Aorta (tissue), 5 donors: Measurements from ENCODE around the gene MYT1. TPM values are rescaled to one million over a fixed set of nuclear protein-coding genes. Genes with fewer than 3 reads are reported as not detected.

Source experiments
- ATAC-seq: fragments of 200-7000 bp; cut with Tn5 transposase; one replicate; pipeline ENCODE4 v1.9.1; 2022; ENCODE audit warnings: moderate library complexity; ENCODE audit not compliant: low FRiP score
- DNase-seq, 2 donors: peaks; one replicate each; pipeline ENCODE4 v3.0.0-alpha.2; 2020
- H3K27ac ChIP-seq, 2 donors: one replicate each; pipeline ENCODE4 v1.5.1; 2013; ENCODE audit warnings: low read length in 2 of 2, mild to moderate bottlenecking in 2 of 2, moderate library complexity in 2 of 2, control low read depth in 1 of 2, inconsistent platforms in 1 of 2, low read depth in 1 of 2
- H3K27me3 ChIP-seq, 2 donors: one replicate each; pipeline ENCODE4 v1.6.1; 2013; ENCODE audit warnings: control low read depth in 1 of 2, low read length in 1 of 2, mild to moderate bottlenecking in 1 of 2, moderate library complexity in 1 of 2; ENCODE audit not compliant: insufficient read depth in 2 of 2, control insufficient read depth in 1 of 2
- H3K36me3 ChIP-seq, 2 donors: one replicate each; pipeline ENCODE4 v1.6.1; 2013; ENCODE audit warnings: control low read depth in 1 of 2, low read length in 1 of 2, mild to moderate bottlenecking in 1 of 2; ENCODE audit not compliant: insufficient read depth in 2 of 2, control insufficient read depth in 1 of 2
- H3K4me1 ChIP-seq, 2 donors: one replicate each; pipeline ENCODE4 v1.6.1; 2013; ENCODE audit warnings: low read length in 2 of 2, control low read depth in 1 of 2, mild to moderate bottlenecking in 1 of 2, moderate library complexity in 1 of 2; ENCODE audit not compliant: insufficient read depth in 2 of 2, control insufficient read depth in 1 of 2
- H3K4me3 ChIP-seq, 2 donors: one replicate each; pipeline ENCODE4 v1.5.1; 2013; ENCODE audit warnings: low read length in 2 of 2, control low read depth in 1 of 2, mild to moderate bottlenecking in 1 of 2
- H3K9me3 ChIP-seq: one replicate; pipeline ENCODE4 v1.6.1; 2013; ENCODE audit warnings: mild to moderate bottlenecking, low read length; ENCODE audit not compliant: control insufficient read depth
- WGBS, 2 donors: extraction: QIAGEN DNeasy Blood & Tissue Kit; methylation state at CpG; one replicate each; pipeline ENCODE4 v1.1.7; 2013; 5-methylcytosine and 5-hydroxymethylcytosine counted together
- intact Hi-C, 2 donors: fragments of 100-400 bp; cut with DNase I; formaldehyde crosslinking; loops; one replicate each; pipeline versions ENCODE4 v1.14.2 to v1.15.0; 2022
- polyA plus RNA-seq, 2 donors: library from polyadenylated mRNA; stranded (reverse); fragments of 200-250 nt; gene quantifications; one replicate each; pipeline ENCODE4 v1.2.3, GENCODE V29; 2013
- total RNA-seq, 2 donors: library from RNA; stranded (reverse); fragmentation: NEBNext Ultra II Directional; extraction: Animal tissue kit (Norgen Biotek cat#: 25700); gene quantifications; one replicate each; pipeline ENCODE4 v1.2.1, GENCODE V29; 2021
- donor health status: healthy with polysubstance abuse.
- donor health status: Bipolar disorder and iron deficiency.
- donor health status: DM: no; HTN: no; CAD: no.
- donor health status: DM: no; HTN: no; CAD: no.
- donor health status: DM: yes; HTN: yes; CAD: no.

The MYT1 gene
- total and polyA plus RNA-seq, 4 donors, result not detected

GRCh38 chr20:64244281-64244805 lies 80.1 kb downstream of the MYT1 start:
- intact Hi-C loops, result no loop called here
- Histone ChIP-seq H3K9me3 (no peaks in the 10 kb centered on the region), H3K36me3 (no peaks in the 10 kb centered on the region), H3K27ac (no peak overlapping the region), H3K4me1 (no peaks in the 10 kb centered on the region), H3K27me3 (no peaks in the 10 kb centered on the region), H3K4me3 (no peak overlapping the region)
- WGBS, 2 donors, result 71 to 80% methylated on average over 2 of the region's 2 CpGs
- ATAC-seq, result no peak
- no peak for DNase-seq

GRCh38 chr20:64244870-64245603 lies 80.8 kb downstream of the MYT1 start:
- no peak for ATAC-seq
- WGBS, 2 donors, result 59 to 66% methylated on average over 8 of the region's 8 CpGs
- H3K27me3 ChIP-seq, result no peaks in the 10 kb centered on the region

GRCh38 chr20:64245746-64246595 lies 81.7 kb downstream of the MYT1 start:
- intact Hi-C loops, result no loop called here
- Histone ChIP-seq H3K27me3 (no peaks in the 10 kb centered on the region), H3K4me1 (no peaks in the 10 kb centered on the region), H3K4me3 (no peak overlapping the region), H3K27ac (no peak overlapping the region), H3K36me3 (no peaks in the 10 kb centered on the region), H3K9me3 (no peaks in the 10 kb centered on the region)
- ATAC-seq (no peak), DNase-seq (no peak)
- WGBS, 2 donors, result 70 to 77% methylated on average over 9 of the region's 9 CpGs

More at GRCh38 chr20:64244870-64245603, 80.8 kb downstream of the MYT1 start:
- H3K4me3 ChIP-seq, result no peak overlapping the region
- no peaks in the 10 kb centered on the region for H3K4me1 ChIP-seq
- H3K27ac ChIP-seq, result no peak overlapping the region
- no peaks in the 10 kb centered on the region for H3K9me3 ChIP-seq
- H3K36me3 ChIP-seq, result no peaks in the 10 kb centered on the region
- intact Hi-C loops, result no loop called here
- DNase-seq, result peak in 1 of 2 donors; percentile 19

GRCh38 chr20:64246616-64247306 lies 82.5 kb downstream of the MYT1 start:
- Histone ChIP-seq H3K36me3 (no peaks in the 10 kb centered on the region), H3K4me3 (no peak overlapping the region), H3K4me1 (no peaks in the 10 kb centered on the region), H3K9me3 (no peaks in the 10 kb centered on the region), H3K27me3 (no peaks in the 10 kb centered on the region), H3K27ac (no peak overlapping the region)
- WGBS, 2 donors, result 63 to 64% methylated on average over 10 of the region's 10 CpGs
- DNase-seq, result no peak
- intact Hi-C loops, result no loop called here
- ATAC-seq, result no peak

- Histone ChIP-seq H3K36me3 (no peaks in the 10 kb centered on the region), H3K9me3 (no peaks in the 10 kb centered on the region), H3K4me1 (no peaks in the 10 kb centered on the region), H3K27me3 (no peaks in the 10 kb centered on the region), H3K27ac (no peak overlapping the region), H3K4me3 (no peak overlapping the region)
- DNase-seq (no peak), ATAC-seq (no peak)
- intact Hi-C loops, result no loop called here
- 79 to 84% methylated on average over 9 of the region's 9 CpGs for WGBS, 2 donors
These were observed 83.0 kb downstream of the MYT1 start for GRCh38 chr20:64247307-64247618.

GRCh38 chr20:64247970-64248841 lies 84.0 kb downstream of the MYT1 start:
- WGBS, 2 donors, result 58 to 61% methylated on average over 33 of the region's 33 CpGs
- ATAC-seq, result no peak

GRCh38 chr20:64250027-64250426 lies 85.8 kb downstream of the MYT1 start:
- Histone ChIP-seq H3K27ac (no peak overlapping the region), H3K4me1 (no peaks in the 10 kb centered on the region), H3K9me3 (no peaks in the 10 kb centered on the region), H3K4me3 (no peak overlapping the region), H3K27me3 (no peaks in the 10 kb centered on the region), H3K36me3 (no peaks in the 10 kb centered on the region)
- 82 to 83% methylated on average over 2 of the region's 2 CpGs for WGBS, 2 donors
- DNase-seq (no peak), ATAC-seq (no peak)
- intact Hi-C loops, result no loop called here

More at GRCh38 chr20:64247970-64248841, 84.0 kb downstream of the MYT1 start:
- Histone ChIP-seq H3K4me1 (no peaks in the 10 kb centered on the region), H3K27ac (no peak overlapping the region), H3K27me3 (no peaks in the 10 kb centered on the region), H3K9me3 (no peaks in the 10 kb centered on the region), H3K4me3 (no peak overlapping the region), H3K36me3 (no peaks in the 10 kb centered on the region)
- intact Hi-C loops, result no loop called here
- no peak for DNase-seq

GRCh38 chr20:64253000-64253383 lies 88.7 kb downstream of the MYT1 start:
- DNase-seq, result no peak
- Histone ChIP-seq H3K36me3 (no peaks in the 10 kb centered on the region), H3K4me3 (no peak overlapping the region), H3K4me1 (peaks cover 0 to 4% of the 10 kb centered on the region in 2 donors), H3K27ac (no peak overlapping the region), H3K27me3 (no peaks in the 10 kb centered on the region), H3K9me3 (no peaks in the 10 kb centered on the region)
- intact Hi-C loops, result no loop called here
- no peak for ATAC-seq
- WGBS, 2 donors, result 93 to 94% methylated on average over 4 of the region's 4 CpGs
